Stomach (tissue), 9 donors: Measurements from ENCODE around the gene ARL15. TPM values are rescaled to one million over a fixed set of nuclear protein-coding genes. Genes with fewer than 3 reads are reported as not detected.
A peak's percentile ranks its signal among the peaks of the same experiment; 100 is the strongest.

Experiments used
- DNase-seq, 2 donors: peaks; one replicate each; pipeline versions ENCODE4 v3.0.0 to v3.0.0-alpha.2; 2013 to 2019
- H3K27ac ChIP-seq, 5 donors: fragments of 200-600 bp in 4 of 5; sonication (generic) in 4 of 5; one replicate each; pipeline ENCODE4 v1.5.1; 2013 to 2019; ENCODE audit warnings: mild to moderate bottlenecking in 1 of 5, moderate library complexity in 1 of 5
- H3K27me3 ChIP-seq, 3 donors: fragments of 200-600 bp; sonication (generic); one replicate each; pipeline ENCODE4 v1.5.1; 2017 to 2019; ENCODE audit warnings: mixed run types in 1 of 3
- H3K36me3 ChIP-seq, 4 donors: fragments of 200-600 bp; sonication (generic); 1 replicate in 3 of 4; 2 replicates in 1 of 4; pipeline ENCODE4 v1.5.1; 2016 to 2019
- H3K4me1 ChIP-seq, 4 donors: fragments of 200-600 bp; sonication (generic); one replicate each; pipeline ENCODE4 v1.5.1; 2016 to 2019
- H3K4me3 ChIP-seq, 4 donors: fragments of 200-600 bp; sonication (generic) in 3 of 4; one replicate each; pipeline ENCODE4 v1.5.1; 2016 to 2019; ENCODE audit warnings: mild to moderate bottlenecking in 1 of 4
- H3K9me3 ChIP-seq, 4 donors: fragments of 200-600 bp; sonication (generic); one replicate each; pipeline ENCODE4 v1.5.1; 2016 to 2019
- CTCF ChIP-seq, 7 experiments: fragments of 450-650 bp in 4 of 7; fragments of 200-600 bp in 3 of 7; sonication (generic) in 3 of 7; IDR thresholded peaks; one replicate each; pipeline ENCODE4 v1.5.1; 2016 to 2019; ENCODE audit warnings: antibody characterized with exemption in 7 of 7, control low read depth in 2 of 7, mild to moderate bottlenecking in 1 of 7
- EP300 ChIP-seq: sonication (generic); formaldehyde crosslinking; IDR thresholded peaks from one replicate; pipeline ENCODE4 v1.6.1; 2017; ENCODE audit warnings: antibody characterized with exemption
- POLR2A ChIP-seq, 4 donors: fragments of 450-650 bp; IDR thresholded peaks; one replicate each; pipeline ENCODE4 v1.6.1; 2016; ENCODE audit warnings: antibody characterized with exemption in 4 of 4, control low read depth in 2 of 4, mild to moderate bottlenecking in 1 of 4, moderate library complexity in 1 of 4
- POLR2AphosphoS5 ChIP-seq, 3 donors: sonication (generic); formaldehyde crosslinking; IDR thresholded peaks; one replicate each; pipeline ENCODE4 v1.6.1; 2016; ENCODE audit warnings: antibody characterized with exemption in 3 of 3
- WGBS, 5 donors: extraction: QIAGEN DNeasy Blood & Tissue Kit in 3 of 5; methylation state at CpG; one replicate each; pipeline versions ENCODE4 v1.1.5 to v1.1.7; 2013 to 2018; 5-methylcytosine and 5-hydroxymethylcytosine counted together
- intact Hi-C: fragments of 100-400 bp; cut with DNase I; formaldehyde crosslinking; loops from one replicate; pipeline ENCODE4 v1.15.1; 2023; ENCODE audit warnings: low total_unique reads
- polyA plus RNA-seq, 3 donors: library from polyadenylated mRNA; stranded (reverse); fragments of 200-250 nt; gene quantifications; one replicate each; pipeline ENCODE4 v1.2.3, GENCODE V29; 2013
- total RNA-seq, 5 donors: library from RNA; depleted of rRNA; stranded (reverse); fragments of >200 nt; gene quantifications; one replicate each; pipeline versions ENCODE4 v1.1.0 to v1.2.3, GENCODE V29; 2014 to 2016
- donor health status: healthy with polysubstance abuse.
- donor health status: Bipolar disorder and iron deficiency.
- donor health status: healthy.

ARL15 gene
- total and polyA plus RNA-seq, 8 donors = 1.7 to 72.7 (median 12.6) TPM

GRCh38 chr5:54315736-54316528 lies 5.6 kb upstream of the ARL15 start:
- TF ChIP-seq POLR2AphosphoS5 (IDR thresholded peaks at IDR 0.05) = no peak
- TF ChIP-seq CTCF (IDR thresholded peaks at IDR 0.05) = no peak
- no peak for TF ChIP-seq EP300
- no peak for TF ChIP-seq POLR2A (IDR thresholded peaks at IDR 0.05)

GRCh38 chr5:54313311-54314270 lies 3.2 kb upstream of the ARL15 start:
- DNase-seq = no peak
- Histone ChIP-seq H3K27ac (no peak overlapping the region), H3K36me3 (no peaks in the 10 kb centered on the region), H3K4me1 (peaks cover 6 to 22% (median 22%) of the 10 kb centered on the region in 4 donors), H3K27me3 (no peaks in the 10 kb centered on the region), H3K9me3 (no peaks in the 10 kb centered on the region), H3K4me3 (no peak overlapping the region)
- TF ChIP-seq CTCF (IDR thresholded peaks at IDR 0.05) = no peak
- no peak for TF ChIP-seq EP300
- no peak for TF ChIP-seq POLR2AphosphoS5 (IDR thresholded peaks at IDR 0.05)
- no peak for TF ChIP-seq POLR2A (IDR thresholded peaks at IDR 0.05)
- intact Hi-C loops = loop anchor here (10.0 kb wide), 1 partner anchor 59 kb away; no protein-coding TSS in a partner anchor
- 77 to 86% (median 83%) methylated on average over 7 of the region's 7 CpGs for WGBS, 5 donors

More at GRCh38 chr5:54315736-54316528, 5.6 kb upstream of the ARL15 start:
- no peaks in the 10 kb centered on the region for H3K27me3 ChIP-seq
- DNase-seq = peak in 1 of 2 donors; percentile 65
- peaks cover 0 to 12% (median 11%) of the 10 kb centered on the region in 4 donors for H3K4me1 ChIP-seq
- no peak overlapping the region for H3K27ac ChIP-seq
- H3K36me3 ChIP-seq = no peaks in the 10 kb centered on the region
- H3K4me3 ChIP-seq = no peak overlapping the region
- 74 to 79% (median 76%) methylated on average over 5 of the region's 5 CpGs for WGBS, 5 donors
- H3K9me3 ChIP-seq = no peaks in the 10 kb centered on the region
- intact Hi-C loops = loop anchor here (10.0 kb wide), 1 partner anchor 61 kb away; no protein-coding TSS in a partner anchor

- no peak for TF ChIP-seq POLR2AphosphoS5 (IDR thresholded peaks at IDR 0.05)
- peaks cover 17 to 33% (median 27%) of the 10 kb centered on the region in 4 donors for H3K4me1 ChIP-seq
- WGBS, 5 donors = 61 to 74% (median 67%) methylated on average over 3 of the region's 3 CpGs
- H3K36me3 ChIP-seq = no peaks in the 10 kb centered on the region
- H3K4me3 ChIP-seq = no peak overlapping the region
- intact Hi-C loops = loop anchor here (10.0 kb wide), 1 partner anchor 58 kb away; no protein-coding TSS in a partner anchor
- DNase-seq = no peak
- H3K27ac ChIP-seq = no peak overlapping the region
- no peaks in the 10 kb centered on the region for H3K9me3 ChIP-seq
- no peaks in the 10 kb centered on the region for H3K27me3 ChIP-seq
Measured at GRCh38 chr5:54312499-54312898, 2.1 kb upstream of the ARL15 start.

- Histone ChIP-seq H3K36me3 (no peaks in the 10 kb centered on the region), H3K27ac (peak overlapping the region; percentile 77 to 97 (median 93)), H3K4me3 (peak overlapping the region; percentile 68 to 97 (median 86)), H3K9me3 (no peaks in the 10 kb centered on the region), H3K27me3 (no peaks in the 10 kb centered on the region), H3K4me1 (peaks cover 18 to 42% (median 39%) of the 10 kb centered on the region in 4 donors)
- 1% methylated on average over 16 of the region's 16 CpGs for WGBS, 5 donors
- DNase-seq = peak in 1 of 2 donors; percentile 55
- intact Hi-C loops = loop anchor here (10.0 kb wide), 1 partner anchor 56 kb away; no protein-coding TSS in a partner anchor
- TF ChIP-seq CTCF (IDR thresholded peaks at IDR 0.05) (no peak), EP300 (no peak), POLR2A (IDR thresholded peaks at IDR 0.05) (no peak), POLR2AphosphoS5 (IDR thresholded peaks at IDR 0.05) (no peak)
Measured at GRCh38 chr5:54311176-54311677, 854 bp upstream of the ARL15 start.
